Measurements from ENCODE around the gene ENOX1.

DNA sequence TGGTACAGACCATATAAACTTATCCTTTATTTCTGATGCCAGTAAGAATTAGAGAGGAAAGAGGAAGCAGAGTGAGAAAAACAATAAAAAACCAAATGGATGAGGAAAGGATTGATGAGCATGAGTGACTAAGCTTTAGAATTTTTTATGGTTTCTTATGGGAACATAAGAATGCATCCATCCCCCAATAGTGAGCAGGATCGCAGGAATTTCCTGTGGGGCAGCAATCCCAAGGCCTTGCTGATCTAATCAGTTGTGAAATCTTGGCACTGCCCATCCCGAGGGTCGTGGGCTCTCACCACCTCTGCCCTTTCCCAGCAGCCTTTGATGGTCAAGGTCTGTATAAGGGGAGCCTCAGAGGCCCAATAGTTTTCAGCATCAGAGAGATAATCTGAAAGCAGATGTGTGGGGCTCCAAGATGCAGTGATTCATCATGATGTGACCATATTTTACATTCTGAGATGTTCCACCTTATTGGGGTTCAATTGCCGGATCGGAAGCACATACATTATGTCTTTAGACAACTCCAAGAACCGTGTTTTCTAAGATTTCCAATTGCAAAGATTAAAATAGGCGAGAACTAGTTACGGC lies 541.3 kb downstream of the ENOX1 start:
- TF ChIP-seq, protein P1, sequence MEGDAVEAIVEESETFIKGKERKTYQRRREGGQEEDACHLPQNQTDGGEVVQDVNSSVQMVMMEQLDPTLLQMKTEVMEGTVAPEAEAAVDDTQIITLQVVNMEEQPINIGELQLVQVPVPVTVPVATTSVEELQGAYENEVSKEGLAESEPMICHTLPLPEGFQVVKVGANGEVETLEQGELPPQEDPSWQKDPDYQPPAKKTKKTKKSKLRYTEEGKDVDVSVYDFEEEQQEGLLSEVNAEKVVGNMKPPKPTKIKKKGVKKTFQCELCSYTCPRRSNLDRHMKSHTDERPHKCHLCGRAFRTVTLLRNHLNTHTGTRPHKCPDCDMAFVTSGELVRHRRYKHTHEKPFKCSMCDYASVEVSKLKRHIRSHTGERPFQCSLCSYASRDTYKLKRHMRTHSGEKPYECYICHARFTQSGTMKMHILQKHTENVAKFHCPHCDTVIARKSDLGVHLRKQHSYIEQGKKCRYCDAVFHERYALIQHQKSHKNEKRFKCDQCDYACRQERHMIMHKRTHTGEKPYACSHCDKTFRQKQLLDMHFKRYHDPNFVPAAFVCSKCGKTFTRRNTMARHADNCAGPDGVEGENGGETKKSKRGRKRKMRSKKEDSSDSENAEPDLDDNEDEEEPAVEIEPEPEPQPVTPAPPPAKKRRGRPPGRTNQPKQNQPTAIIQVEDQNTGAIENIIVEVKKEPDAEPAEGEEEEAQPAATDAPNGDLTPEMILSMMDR (optimal IDR thresholded peaks at IDR 0.05 in 1 of 3, IDR thresholded peaks at IDR 0.05 in 1 of 3, conservative IDR thresholded peaks at IDR 0.05 in 1 of 3; ENCODE audit: extremely low read depth in 1 of 3, insufficient read depth in 2 of 3, low read length in 3 of 3), result no peak
- TF ChIP-seq EZH2 (IDR thresholded peaks at IDR 0.05; ENCODE audit: low read length), result no peak

Data from keratinocyte (primary cell).